Gastroesophageal sphincter (tissue), 3 donors: ENCODE results near the gene SULT1A3.
"Not testable (repeated sequence)": the region's sequence is repeated elsewhere in the genome, so short reads cannot be mapped to it uniquely, and the experiment has no call there.

Source experiments
- EP300 ChIP-seq: sonication (generic); formaldehyde crosslinking; IDR thresholded peaks from one replicate; pipeline ENCODE4 v1.6.1; 2017; ENCODE audit warnings: antibody characterized with exemption, mild to moderate bottlenecking
- POLR2A ChIP-seq, 2 donors: fragments of 450-650 bp; IDR thresholded peaks; one replicate each; pipeline ENCODE4 v1.6.1; 2017; ENCODE audit warnings: antibody characterized with exemption in 2 of 2, mild to moderate bottlenecking in 2 of 2, moderate library complexity in 1 of 2
- TF ChIP-seq, protein P1 (sequence below), 4 experiments: fragments of 200-600 bp in 2 of 4; fragments of 450-650 bp in 2 of 4; sonication (generic) in 1 of 4; IDR thresholded peaks; one replicate each; pipeline ENCODE4 v1.5.1; 2017 to 2019; ENCODE audit warnings: antibody characterized with exemption in 4 of 4, mild to moderate bottlenecking in 2 of 4, moderate library complexity in 2 of 4

DNA sequence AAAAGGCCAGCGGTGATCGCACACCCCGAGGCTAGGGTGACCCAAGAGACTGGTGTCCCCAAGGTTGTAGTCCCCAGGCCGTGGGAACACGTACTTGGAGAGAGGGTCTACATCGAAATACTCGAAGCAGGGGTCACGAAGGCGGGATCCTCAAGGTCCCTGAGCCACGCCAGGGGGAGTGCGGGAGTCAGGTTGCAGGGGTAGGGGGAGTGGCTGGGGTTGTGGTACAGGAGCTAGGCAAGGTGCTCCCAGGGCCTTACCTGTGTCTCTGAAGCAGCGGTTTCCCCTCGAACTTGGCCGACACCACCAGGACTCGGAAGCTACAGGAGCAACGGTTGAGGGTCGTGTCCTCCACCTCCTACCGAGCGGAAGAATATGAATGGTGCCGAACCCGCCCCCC is 6.0 kb upstream of the SULT1A3 start:
- not testable (repeated sequence) for TF ChIP-seq POLR2A (IDR thresholded peaks at IDR 0.05); EP300
- TF ChIP-seq, protein P1, sequence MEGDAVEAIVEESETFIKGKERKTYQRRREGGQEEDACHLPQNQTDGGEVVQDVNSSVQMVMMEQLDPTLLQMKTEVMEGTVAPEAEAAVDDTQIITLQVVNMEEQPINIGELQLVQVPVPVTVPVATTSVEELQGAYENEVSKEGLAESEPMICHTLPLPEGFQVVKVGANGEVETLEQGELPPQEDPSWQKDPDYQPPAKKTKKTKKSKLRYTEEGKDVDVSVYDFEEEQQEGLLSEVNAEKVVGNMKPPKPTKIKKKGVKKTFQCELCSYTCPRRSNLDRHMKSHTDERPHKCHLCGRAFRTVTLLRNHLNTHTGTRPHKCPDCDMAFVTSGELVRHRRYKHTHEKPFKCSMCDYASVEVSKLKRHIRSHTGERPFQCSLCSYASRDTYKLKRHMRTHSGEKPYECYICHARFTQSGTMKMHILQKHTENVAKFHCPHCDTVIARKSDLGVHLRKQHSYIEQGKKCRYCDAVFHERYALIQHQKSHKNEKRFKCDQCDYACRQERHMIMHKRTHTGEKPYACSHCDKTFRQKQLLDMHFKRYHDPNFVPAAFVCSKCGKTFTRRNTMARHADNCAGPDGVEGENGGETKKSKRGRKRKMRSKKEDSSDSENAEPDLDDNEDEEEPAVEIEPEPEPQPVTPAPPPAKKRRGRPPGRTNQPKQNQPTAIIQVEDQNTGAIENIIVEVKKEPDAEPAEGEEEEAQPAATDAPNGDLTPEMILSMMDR (IDR thresholded peaks at IDR 0.05) = not testable (repeated sequence)
